Lower lobe of right lung (tissue), 2 donors: ENCODE data around the gene LMTK2. TPM values are rescaled to one million over a fixed set of nuclear protein-coding genes. Genes with fewer than 3 reads are reported as not detected.

Experiments
- ATAC-seq, 2 donors: fragments of 200-7000 bp; cut with Tn5 transposase; one replicate each; pipeline ENCODE4 v1.9.1; 2020 to 2022; ENCODE audit warnings: mild to moderate bottlenecking in 2 of 2, moderate library complexity in 2 of 2
- DNase-seq: peaks from one replicate; pipeline ENCODE4 v3.0.0-alpha.2; 2020
- H3K27ac ChIP-seq: fragments of 200-600 bp; one replicate; pipeline ENCODE4 v1.8.0; 2022
- H3K27me3 ChIP-seq: fragments of 200-600 bp; one replicate; pipeline ENCODE4 v1.8.0; 2022; ENCODE audit warnings: low read depth
- H3K36me3 ChIP-seq: fragments of 200-600 bp; one replicate; pipeline ENCODE4 v1.8.0; 2022; ENCODE audit warnings: mild to moderate bottlenecking
- H3K4me1 ChIP-seq: fragments of 200-600 bp; one replicate; pipeline ENCODE4 v1.8.0; 2022
- H3K4me3 ChIP-seq: fragments of 200-600 bp; one replicate; pipeline ENCODE4 v1.8.0; 2022; ENCODE audit warnings: mild to moderate bottlenecking
- H3K9me3 ChIP-seq: fragments of 200-600 bp; one replicate; pipeline ENCODE4 v1.8.0; 2022
- CTCF ChIP-seq: fragments of 200-600 bp; IDR thresholded peaks from one replicate; pipeline ENCODE4 v1.8.0; 2022; ENCODE audit warnings: antibody characterized with exemption, mild to moderate bottlenecking
- intact Hi-C: fragments of 100-400 bp; cut with DNase I; formaldehyde crosslinking; loops from one replicate; pipeline ENCODE4 v1.11.0; 2022
- total RNA-seq: library from RNA; stranded (reverse); fragmentation: NEBNext Ultra II Directional; extraction: Animal tissue kit (Norgen Biotek cat#: 25700); gene quantifications from one replicate; pipeline ENCODE4 v1.2.1, GENCODE V29; 2021
- donor health status: DM: no; HTN: yes; CAD: no; lungs with severe emphysema.

LMTK2 gene
- total RNA-seq, 1 donor from 2014 or later = 24.5 TPM

GRCh38 chr7:98088109-98088508 is 18.6 kb upstream of the LMTK2 start:
- H3K4me3 ChIP-seq = no peak overlapping the region
- intact Hi-C loops = no loop called here
- H3K9me3 ChIP-seq = peaks cover 4% of the 10 kb centered on the region
- H3K27ac ChIP-seq = no peak overlapping the region
- no peak for TF ChIP-seq CTCF
- H3K4me1 ChIP-seq = no peaks in the 10 kb centered on the region
- DNase-seq = no peak
- H3K27me3 ChIP-seq = peaks cover 7% of the 10 kb centered on the region
- ATAC-seq = no peak
- no peaks in the 10 kb centered on the region for H3K36me3 ChIP-seq

DNA sequence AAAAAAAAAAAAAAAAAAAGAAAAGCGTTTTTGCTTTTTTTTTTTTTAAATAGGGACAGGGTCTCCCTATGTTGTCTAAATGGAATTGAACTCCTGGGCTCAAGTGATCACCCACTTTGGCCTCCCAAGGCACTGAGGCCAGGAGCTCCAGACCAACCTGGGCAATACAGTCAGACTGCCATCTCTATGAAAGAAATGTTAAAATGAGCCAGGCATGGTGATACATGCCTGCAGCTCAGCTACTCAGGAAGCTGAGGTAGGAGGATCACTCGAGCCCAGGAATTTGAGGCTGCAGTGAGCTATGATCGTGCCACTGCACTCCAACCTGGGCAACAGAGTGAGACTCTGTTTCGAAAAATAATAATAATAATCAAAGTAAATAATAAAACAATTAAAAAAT is 16.5 kb upstream of the LMTK2 start:
- H3K36me3 ChIP-seq = no peaks in the 10 kb centered on the region
- DNase-seq (no peak), ATAC-seq (no peak)
- no peaks in the 10 kb centered on the region for H3K4me1 ChIP-seq
- no peak overlapping the region for H3K4me3 ChIP-seq
- no peak for TF ChIP-seq CTCF
- H3K9me3 ChIP-seq = peaks cover 20% of the 10 kb centered on the region
- intact Hi-C loops = no loop called here
- H3K27ac ChIP-seq = no peak overlapping the region
- peaks cover 7% of the 10 kb centered on the region for H3K27me3 ChIP-seq

- intact Hi-C loops = no loop called here
- TF ChIP-seq CTCF = no peak
- no peak for ATAC-seq
- Histone ChIP-seq H3K27me3 (peaks cover 7% of the 10 kb centered on the region), H3K4me1 (no peaks in the 10 kb centered on the region), H3K36me3 (no peaks in the 10 kb centered on the region), H3K4me3 (no peak overlapping the region), H3K9me3 (peaks cover 29% of the 10 kb centered on the region), H3K27ac (no peak overlapping the region)
- DNase-seq = no peak
Observed at GRCh38 chr7:98091061-98091460, 15.6 kb upstream of the LMTK2 start.

DNA sequence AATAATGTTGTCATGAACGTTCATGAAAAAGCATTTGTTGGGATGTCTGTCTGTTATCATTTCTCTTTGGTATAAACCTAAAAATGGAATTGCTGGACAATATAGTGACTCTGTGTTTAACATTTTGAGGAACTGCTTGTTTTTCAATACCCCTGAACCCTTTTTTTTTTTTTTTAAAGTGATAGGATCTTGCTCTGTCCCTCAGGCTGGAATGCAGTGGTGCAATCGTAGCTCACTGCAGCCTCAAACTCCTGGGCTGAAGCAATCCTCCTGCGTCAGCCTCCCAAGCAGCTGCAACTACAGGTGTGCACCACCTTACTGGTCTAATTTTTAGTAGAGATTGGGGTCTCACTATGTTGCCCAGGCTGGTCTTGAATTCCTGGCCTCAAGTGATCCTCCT is 15.1 kb upstream of the LMTK2 start:
- intact Hi-C loops = no loop called here
- Histone ChIP-seq H3K36me3 (no peaks in the 10 kb centered on the region), H3K4me3 (no peak overlapping the region), H3K4me1 (no peaks in the 10 kb centered on the region), H3K27ac (no peak overlapping the region), H3K9me3 (peaks cover 33% of the 10 kb centered on the region), H3K27me3 (peaks cover 7% of the 10 kb centered on the region)
- no peak for TF ChIP-seq CTCF
- ATAC-seq = no peak
- no peak for DNase-seq

GRCh38 chr7:98097042-98097645 is 9.5 kb upstream of the LMTK2 start:
- no peaks in the 10 kb centered on the region for H3K27me3 ChIP-seq
- no peak for TF ChIP-seq CTCF
- ATAC-seq (no peak), DNase-seq (no peak)
- H3K27ac ChIP-seq = no peak overlapping the region
- H3K9me3 ChIP-seq = peaks cover 57% of the 10 kb centered on the region
- H3K4me1 ChIP-seq = no peaks in the 10 kb centered on the region
- no peak overlapping the region for H3K4me3 ChIP-seq
- intact Hi-C loops = no loop called here
- no peaks in the 10 kb centered on the region for H3K36me3 ChIP-seq
